HEK293 (cell line): Measurements from ENCODE around the gene FKBP3.
A peak's percentile ranks its signal among the peaks of the same experiment; 100 is the strongest.

ENCODE experiments used
- CTCF ChIA-PET: fragments of 350-600 bp; formaldehyde crosslinking; extraction: SDS; loops from one replicate; lab custom pipeline; 2021; ENCODE audit warnings: antibody characterized with exemption; lab: Yijun Ruan, JAX
- POLR2A ChIA-PET: fragments of 300-600 bp; formaldehyde crosslinking; extraction: SDS; loops from one replicate; lab custom pipeline; 2020; ENCODE audit warnings: antibody characterized with exemption, inconsistent platforms; lab: Yijun Ruan, JAX
- H3K27ac ChIP-seq: fragments of 200-500 bp; sonication (Bioruptor generic); 2 replicates; pipeline ENCODE4 v1.5.1; 2014; ENCODE audit warnings: low read depth, low read length, control low read depth, inconsistent platforms; ENCODE audit errors: extremely low read depth
- H3K36me3 ChIP-seq, 2 experiments: fragments of 200-500 bp in 1 of 2; sonication (Bioruptor generic) in 1 of 2; 1 replicate in 1 of 2; 2 replicates in 1 of 2; pipeline ENCODE4 v1.5.1; 2014 to 2017; ENCODE audit warnings: inconsistent platforms in 2 of 2, low read length in 2 of 2; ENCODE audit not compliant: control insufficient read depth in 2 of 2, insufficient read depth in 1 of 2
- H3K4me1 ChIP-seq: fragments of 200-500 bp; sonication (Bioruptor generic); 2 replicates; pipeline ENCODE4 v1.5.1; 2014; ENCODE audit warnings: mild to moderate bottlenecking, low read length, inconsistent platforms; ENCODE audit not compliant: control insufficient read depth, insufficient read depth
- H3K4me3 ChIP-seq: 2 replicates; pipeline ENCODE4 v1.5.1; 2011; ENCODE audit warnings: low read depth, mild to moderate bottlenecking, control low read depth, low read length, moderate library complexity
- H3K9me3 ChIP-seq: fragments of 200-500 bp; sonication (Bioruptor generic); 2 replicates; pipeline ENCODE4 v1.5.1; 2014; ENCODE audit warnings: low read depth, low read length, inconsistent platforms; ENCODE audit not compliant: control insufficient read depth, insufficient read depth
- GLIS2 ChIP-seq: fragments of 450-650 bp; formaldehyde crosslinking; IDR thresholded peaks from 2 replicates; pipeline ENCODE4 v1.5.1; 2016; ENCODE audit warnings: missing biosample characterization, missing genetic modification characterization
- HIC1 ChIP-seq: fragments of 450-650 bp; formaldehyde crosslinking; IDR thresholded peaks from 2 replicates; pipeline ENCODE4 v1.5.1; 2016; ENCODE audit warnings: missing biosample characterization, missing genetic modification characterization
- IKZF3 ChIP-seq: fragments of 450-650 bp; IDR thresholded peaks from 2 replicates; pipeline ENCODE4 v1.5.0; 2018; ENCODE audit warnings: missing biosample characterization, mild to moderate bottlenecking, missing genetic modification characterization, moderate library complexity
- KLF7 ChIP-seq: fragments of 450-650 bp; formaldehyde crosslinking; IDR thresholded peaks from 2 replicates; pipeline ENCODE4 v1.5.1; 2016; ENCODE audit warnings: missing biosample characterization, missing genetic modification characterization, borderline replicate concordance
- KLF9 ChIP-seq: fragments of 450-650 bp; formaldehyde crosslinking; IDR thresholded peaks from 2 replicates; pipeline ENCODE4 v1.5.1; 2016; ENCODE audit warnings: missing biosample characterization, missing genetic modification characterization, low read depth
- PRDM1 ChIP-seq: fragments of 450-650 bp; formaldehyde crosslinking; IDR thresholded peaks from 2 replicates; pipeline ENCODE4; 2016; ENCODE audit warnings: missing biosample characterization, missing genetic modification characterization
- PRDM10 ChIP-seq: fragments of 450-650 bp; formaldehyde crosslinking; IDR thresholded peaks from 2 replicates; pipeline ENCODE4 v1.5.1; 2016; ENCODE audit warnings: missing biosample characterization, missing genetic modification characterization
- SCRT2 ChIP-seq: fragments of 450-650 bp; formaldehyde crosslinking; IDR thresholded peaks from 2 replicates; pipeline ENCODE4 v1.5.1; 2016; ENCODE audit warnings: missing biosample characterization, missing genetic modification characterization
- TCF7L2 ChIP-seq: IDR thresholded peaks from 2 replicates; pipeline ENCODE4 v1.6.1; 2011; ENCODE audit warnings: low read depth, mild to moderate bottlenecking, inconsistent platforms, low read length, moderate library complexity, borderline replicate concordance
- TRIM28 ChIP-seq: IDR thresholded peaks from 2 replicates; pipeline ENCODE4 v1.6.1; 2011; ENCODE audit warnings: low read length, control low read depth, borderline replicate concordance
- ZBTB1 ChIP-seq: fragments of 450-650 bp; formaldehyde crosslinking; IDR thresholded peaks from 2 replicates; pipeline ENCODE4 v1.5.1; 2016; ENCODE audit warnings: missing biosample characterization, missing genetic modification characterization
- ZFP41 ChIP-seq: fragments of 450-650 bp; formaldehyde crosslinking; IDR thresholded peaks from 2 replicates; pipeline ENCODE4 v1.5.1; 2016; ENCODE audit warnings: missing biosample characterization, missing genetic modification characterization, borderline replicate concordance
- ZNF121 ChIP-seq: fragments of 450-650 bp; formaldehyde crosslinking; IDR thresholded peaks from 2 replicates; pipeline ENCODE4 v1.5.1; 2016; ENCODE audit warnings: missing biosample characterization, missing genetic modification characterization
- ZNF157 ChIP-seq: fragments of 450-650 bp; formaldehyde crosslinking; IDR thresholded peaks from 2 replicates; pipeline ENCODE4 v1.5.1; 2016; ENCODE audit warnings: missing biosample characterization, missing genetic modification characterization
- ZNF211 ChIP-seq: fragments of 450-650 bp; formaldehyde crosslinking; IDR thresholded peaks from 2 replicates; pipeline ENCODE4 v1.5.1; 2016; ENCODE audit warnings: low read depth, missing biosample characterization, missing genetic modification characterization
- ZNF280D ChIP-seq: fragments of 450-650 bp; formaldehyde crosslinking; IDR thresholded peaks from 2 replicates; pipeline ENCODE4 v1.5.1; 2016; ENCODE audit warnings: missing biosample characterization, missing genetic modification characterization
- ZNF362 ChIP-seq: fragments of 450-650 bp; formaldehyde crosslinking; IDR thresholded peaks from 2 replicates; pipeline ENCODE4 v1.5.1; 2016; ENCODE audit warnings: missing biosample characterization, missing genetic modification characterization
- ZNF366 ChIP-seq: fragments of 450-650 bp; formaldehyde crosslinking; conservative IDR thresholded peaks from 2 replicates; pipeline ENCODE4 v1.5.1; 2016; ENCODE audit warnings: missing biosample characterization, missing genetic modification characterization
- ZNF571 ChIP-seq: fragments of 450-650 bp; formaldehyde crosslinking; IDR thresholded peaks from 2 replicates; pipeline ENCODE4 v1.5.0; 2017; ENCODE audit warnings: missing biosample characterization, missing genetic modification characterization
- ZNF677 ChIP-seq: fragments of 450-650 bp; IDR thresholded peaks from 2 replicates; pipeline ENCODE4 v1.5.0; 2018; ENCODE audit warnings: missing biosample characterization, mild to moderate bottlenecking, missing genetic modification characterization, moderate library complexity
- ZNF701 ChIP-seq: fragments of 450-650 bp; formaldehyde crosslinking; IDR thresholded peaks from 2 replicates; pipeline ENCODE4 v1.5.1; 2016; ENCODE audit warnings: missing biosample characterization, missing genetic modification characterization
- ZSCAN30 ChIP-seq: fragments of 450-650 bp; IDR thresholded peaks from 2 replicates; pipeline ENCODE4 v1.5.1; 2018; ENCODE audit warnings: missing biosample characterization, mild to moderate bottlenecking, missing genetic modification characterization, moderate library complexity

The FKBP3 gene

GRCh38 chr14:45084946-45085346 is 49.3 kb downstream of the FKBP3 start:
- Histone ChIP-seq H3K9me3 (no peaks in the 10 kb centered on the region), H3K36me3 (peaks cover 0 to 4% of the 10 kb centered on the region in 2 experiments; a peak in 1 of 3 replicates), H3K27ac (peak overlapping the region; percentile 90; the same call in 1 of the 2 replicates), H3K4me1 (peaks cover 17% of the 10 kb centered on the region), H3K4me3 (peak overlapping the region; percentile 82)
- ChIA-PET POLR2A (interaction anchor here (1.0 to 1.4 kb wide), 2 partner anchors 11 to 123 kb away, joined by 3 to 13 read pairs; partner anchors contain the start of genes KLHL28 and TOGARAM1), CTCF (interaction anchor here (0.6 kb wide), 1 partner anchor 188 kb away, joined by 3 read pairs; no protein-coding TSS in a partner anchor)
- TF ChIP-seq SCRT2 (tag by site-specific recombination), result no peak
- peak; percentile 91 for TF ChIP-seq PRDM1
- TF ChIP-seq ZSCAN30 (tag by site-specific recombination), result no peak
- no peak for TF ChIP-seq ZNF280D (tag by site-specific recombination)
- peak; percentile 81 for TF ChIP-seq PRDM10 (tag by site-specific recombination)
- TF ChIP-seq ZNF571 (tag by site-specific recombination), result no peak

- peaks cover 9% of the 10 kb centered on the region; the same call in 1 of the 2 replicates for H3K4me1 ChIP-seq
- peak within 1 kb of the TSS; percentile 90 for H3K27ac ChIP-seq
- CTCF ChIA-PET, result interaction anchor here (0.6 kb wide), 1 partner anchor 188 kb away, joined by 3 read pairs; no protein-coding TSS in a partner anchor
- H3K9me3 ChIP-seq, result no peaks in the 10 kb centered on the region
- H3K36me3 ChIP-seq, result peaks cover 0 to 4% of the 10 kb centered on the region in 2 experiments; a peak in 1 of 3 replicates
- POLR2A ChIA-PET, result interaction anchor here (0.9 to 1.4 kb wide), 3 partner anchors 10 to 122 kb away, joined by 3 to 13 read pairs (median 4); partner anchors contain the start of genes FKBP3, KLHL28 and TOGARAM1
- peak within 1 kb of the TSS; percentile 82 for H3K4me3 ChIP-seq
- no peak for TF ChIP-seq ZNF677 (tag by site-specific recombination)
- no peak for TF ChIP-seq ZNF701
- TF ChIP-seq KLF9, result 0 out of 2 replicates have a peak, but pooled peaks have one; percentile 30
- 0 out of 2 replicates have a peak, but pooled peaks have one; percentile 16 for TF ChIP-seq ZNF121 (tag by site-specific recombination)
- no peak for TF ChIP-seq ZBTB1
- peak; percentile 12; the same call in 1 of the 2 replicates for TF ChIP-seq TRIM28
- no peak for TF ChIP-seq GLIS2 (tag by site-specific recombination)
- no peak for TF ChIP-seq ZNF211 (tag by site-specific recombination)
- TF ChIP-seq IKZF3, result no peak
- 0 out of 2 replicates have a peak, but pooled peaks have one; percentile 34 for TF ChIP-seq HIC1 (tag by site-specific recombination)
- TF ChIP-seq ZNF157 (tag by site-specific recombination), result no peak
- no peak for TF ChIP-seq ZFP41 (tag by site-specific recombination)
- TF ChIP-seq KLF7 (tag by site-specific recombination), result no peak
- no peak for TF ChIP-seq TCF7L2
- no peak for TF ChIP-seq ZNF366
- TF ChIP-seq ZNF362, result no peak
Measured at GRCh38 chr14:45083976-45084722, 50.1 kb downstream of the FKBP3 start, which contains the start of gene PRPF39. Gene PRPF39 (plus strand): TSS chr14:45084116. CDS start chr14:45095240, 11,124 bp downstream.
